Measurements from ENCODE around the gene PRG3. TPM values are rescaled to one million over a fixed set of nuclear protein-coding genes. Genes with fewer than 3 reads are reported as not detected.

PRG3 gene
- total RNA-seq, 4 donors from 2014 or later: not detected

DNA sequence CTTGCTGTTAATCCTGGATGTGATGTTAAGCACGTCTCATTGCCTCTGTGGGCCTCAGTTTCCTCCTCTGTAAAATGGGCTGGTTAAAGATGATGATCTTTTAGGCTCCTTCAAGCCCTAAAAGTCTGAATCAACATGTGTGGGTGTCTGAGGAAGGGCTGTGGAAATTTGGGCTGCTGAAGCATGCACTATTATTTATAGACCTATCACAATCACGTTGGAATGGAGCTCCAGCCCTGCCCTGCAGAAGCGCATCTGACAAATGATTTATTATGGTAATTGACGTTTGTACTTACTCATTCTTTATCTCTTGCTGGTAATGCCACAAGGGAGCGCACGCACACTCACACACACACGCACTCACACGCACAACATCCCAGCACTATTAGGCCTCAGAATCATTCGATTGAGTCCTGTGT, 22.4 kb downstream of the PRG3 start:
- Histone ChIP-seq H3K36me3 (no peaks in the 10 kb centered on the region), H3K9me3 (no peaks in the 10 kb centered on the region), H3K27ac (no peak overlapping the region), H3K27me3 (no peaks in the 10 kb centered on the region), H3K4me3 (no peak overlapping the region), H3K4me1 (peaks cover 29% of the 10 kb centered on the region)
- 58% methylated on average over 9 of the region's 9 CpGs for WGBS
- TF ChIP-seq EP300 (IDR thresholded peaks at IDR 0.05) (no peak), POLR2A (IDR thresholded peaks at IDR 0.05) (no peak), POLR2AphosphoS5 (IDR thresholded peaks at IDR 0.05) (no peak)
- TF ChIP-seq, protein P1, sequence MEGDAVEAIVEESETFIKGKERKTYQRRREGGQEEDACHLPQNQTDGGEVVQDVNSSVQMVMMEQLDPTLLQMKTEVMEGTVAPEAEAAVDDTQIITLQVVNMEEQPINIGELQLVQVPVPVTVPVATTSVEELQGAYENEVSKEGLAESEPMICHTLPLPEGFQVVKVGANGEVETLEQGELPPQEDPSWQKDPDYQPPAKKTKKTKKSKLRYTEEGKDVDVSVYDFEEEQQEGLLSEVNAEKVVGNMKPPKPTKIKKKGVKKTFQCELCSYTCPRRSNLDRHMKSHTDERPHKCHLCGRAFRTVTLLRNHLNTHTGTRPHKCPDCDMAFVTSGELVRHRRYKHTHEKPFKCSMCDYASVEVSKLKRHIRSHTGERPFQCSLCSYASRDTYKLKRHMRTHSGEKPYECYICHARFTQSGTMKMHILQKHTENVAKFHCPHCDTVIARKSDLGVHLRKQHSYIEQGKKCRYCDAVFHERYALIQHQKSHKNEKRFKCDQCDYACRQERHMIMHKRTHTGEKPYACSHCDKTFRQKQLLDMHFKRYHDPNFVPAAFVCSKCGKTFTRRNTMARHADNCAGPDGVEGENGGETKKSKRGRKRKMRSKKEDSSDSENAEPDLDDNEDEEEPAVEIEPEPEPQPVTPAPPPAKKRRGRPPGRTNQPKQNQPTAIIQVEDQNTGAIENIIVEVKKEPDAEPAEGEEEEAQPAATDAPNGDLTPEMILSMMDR (IDR thresholded peaks at IDR 0.05): no peak
- no peak for DNase-seq (ENCODE audit: low spot score in 2 of 2)

DNA sequence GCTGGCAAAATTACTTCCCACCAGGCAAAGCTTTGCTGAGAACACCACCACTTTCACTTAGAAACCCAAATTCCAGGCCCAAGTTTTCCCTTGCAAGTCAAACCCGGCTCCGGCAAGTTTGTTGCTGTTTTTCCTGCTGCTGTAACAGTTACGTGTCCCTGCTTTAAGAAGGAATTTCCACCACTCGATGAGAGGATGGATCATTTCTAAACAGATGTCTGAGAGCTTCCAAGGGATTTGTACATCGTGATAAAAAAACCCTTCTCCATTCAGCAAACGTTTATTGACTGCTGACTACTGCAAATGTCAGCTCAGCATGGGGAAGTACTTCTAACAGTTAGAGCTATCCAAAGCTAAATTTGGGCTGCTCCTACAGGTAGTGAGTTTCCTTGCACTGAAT, 23.1 kb downstream of the PRG3 start:
- WGBS: 18% methylated on average over 6 of the region's 6 CpGs
- no peak for DNase-seq (ENCODE audit: low spot score in 2 of 2)
- Histone ChIP-seq H3K36me3 (no peaks in the 10 kb centered on the region), H3K27ac (peak overlapping the region; percentile 50), H3K9me3 (no peaks in the 10 kb centered on the region), H3K27me3 (no peaks in the 10 kb centered on the region), H3K4me1 (peaks cover 27% of the 10 kb centered on the region), H3K4me3 (no peak overlapping the region)
- TF ChIP-seq, protein P1 (IDR thresholded peaks at IDR 0.05): no peak
- TF ChIP-seq EP300 (IDR thresholded peaks at IDR 0.05): no peak

- no peak overlapping the region for H3K4me3 ChIP-seq
- H3K9me3 ChIP-seq: no peaks in the 10 kb centered on the region
- no peaks in the 10 kb centered on the region for H3K36me3 ChIP-seq
- DNase-seq (ENCODE audit: low spot score in 2 of 2): no peak
- H3K27ac ChIP-seq: peak overlapping the region; percentile 50
- no peaks in the 10 kb centered on the region for H3K27me3 ChIP-seq
- H3K4me1 ChIP-seq: peaks cover 27% of the 10 kb centered on the region
- TF ChIP-seq POLR2A (IDR thresholded peaks at IDR 0.05): no peak
- no peak for TF ChIP-seq POLR2AphosphoS5 (IDR thresholded peaks at IDR 0.05)
- TF ChIP-seq, protein P1 (IDR thresholded peaks at IDR 0.05): no peak
- TF ChIP-seq EP300 (IDR thresholded peaks at IDR 0.05): no peak
- WGBS: 54% methylated on average over 3 of the region's 3 CpGs
These were observed 23.6 kb downstream of the PRG3 start for GRCh38 chr11:57357310-57357709.

GRCh38 chr11:57356268-57356667, 24.7 kb downstream of the PRG3 start:
- Histone ChIP-seq H3K9me3 (no peaks in the 10 kb centered on the region), H3K36me3 (no peaks in the 10 kb centered on the region), H3K27ac (peak overlapping the region; percentile 28), H3K27me3 (no peaks in the 10 kb centered on the region), H3K4me3 (no peak overlapping the region), H3K4me1 (peaks cover 27% of the 10 kb centered on the region)
- DNase-seq (ENCODE audit: low spot score in 2 of 2): no peak
- WGBS: 27% methylated on average over 9 of the region's 9 CpGs
- TF ChIP-seq POLR2A (IDR thresholded peaks at IDR 0.05) (no peak), EP300 (IDR thresholded peaks at IDR 0.05) (no peak), POLR2AphosphoS5 (IDR thresholded peaks at IDR 0.05) (no peak)
- TF ChIP-seq, protein P1 (IDR thresholded peaks at IDR 0.05): no peak

DNA sequence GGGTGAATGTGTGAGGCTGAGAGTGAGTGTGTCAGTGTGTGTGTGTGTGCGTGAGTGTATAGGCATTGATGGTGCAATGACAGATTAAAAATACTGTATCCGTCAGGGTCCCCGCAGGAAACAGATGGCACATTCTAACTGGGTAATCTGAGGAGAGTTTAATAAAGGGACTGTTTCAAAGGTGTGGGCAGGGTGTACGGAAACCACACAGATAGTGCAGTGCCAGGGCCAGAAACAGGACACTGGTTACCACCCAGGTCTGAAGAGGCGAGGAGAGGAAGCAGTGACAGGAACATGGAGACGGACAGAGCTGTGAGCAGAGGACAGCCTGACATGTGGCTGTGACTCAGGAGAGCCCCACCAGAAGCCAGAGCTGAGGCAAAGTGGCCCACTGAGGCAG, 26.3 kb downstream of the PRG3 start:
- 86% methylated on average over 6 of the region's 6 CpGs for WGBS
- no peak overlapping the region for H3K27ac ChIP-seq
- DNase-seq (ENCODE audit: low spot score in 2 of 2): no peak
- no peaks in the 10 kb centered on the region for H3K27me3 ChIP-seq
- peaks cover 30% of the 10 kb centered on the region for H3K4me1 ChIP-seq
- H3K36me3 ChIP-seq: no peaks in the 10 kb centered on the region
- TF ChIP-seq, protein P1 (IDR thresholded peaks at IDR 0.05): no peak
- no peaks in the 10 kb centered on the region for H3K9me3 ChIP-seq
- H3K4me3 ChIP-seq: no peak overlapping the region
